ENCODE data around the gene CUBN.

CUBN gene

DNA sequence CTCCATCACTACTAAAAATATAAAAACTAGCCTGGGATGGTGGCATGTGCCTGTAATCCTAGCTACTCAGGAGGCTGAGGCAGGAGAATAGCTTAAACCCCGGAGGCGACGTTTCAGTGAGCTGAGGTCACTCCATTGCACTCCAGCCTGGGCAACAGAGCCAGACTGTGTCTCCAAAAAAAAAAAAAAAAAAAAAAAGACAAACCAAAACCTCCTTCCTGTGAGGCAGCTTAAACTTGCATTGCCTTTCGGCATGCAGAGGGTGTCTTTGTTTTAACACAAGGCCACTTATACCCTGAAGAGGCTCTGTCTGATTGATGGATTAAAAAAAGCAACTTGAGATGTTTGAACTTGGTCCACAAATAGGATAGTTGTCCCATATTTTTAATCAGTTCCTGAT lies 184.0 kb downstream of the CUBN start:
- Histone ChIP-seq H3K9me3 (ENCODE audit: control insufficient read depth, insufficient read depth, low read depth, low read length) (no peaks in the 10 kb centered on the region), H3K4me1 (ENCODE audit: control insufficient read depth, insufficient read depth, low read length) (peaks cover 3% of the 10 kb centered on the region; the same call in 1 of the 2 replicates), H3K36me3 (ENCODE audit: control insufficient read depth in 2 of 2, insufficient read depth in 1 of 2, low read length in 2 of 2) (no peaks in the 10 kb centered on the region), H3K4me3 (ENCODE audit: low read depth, low read length) (no peak overlapping the region), H3K27ac (ENCODE audit: extremely low read depth, low read depth, low read length) (no peak overlapping the region)
- TF ChIP-seq GLI4 (tag by site-specific recombination; IDR thresholded peaks at IDR 0.05): no peak
- no peak for TF ChIP-seq ZNF157 (tag by site-specific recombination; IDR thresholded peaks at IDR 0.05)
- TF ChIP-seq ZNF571 (tag by site-specific recombination; IDR thresholded peaks at IDR 0.05): no peak
- no peak for TF ChIP-seq ZNF785 (tag by site-specific recombination; IDR thresholded peaks at IDR 0.05)
- TF ChIP-seq ZNF121 (tag by site-specific recombination; IDR thresholded peaks at IDR 0.05): no peak
- TF ChIP-seq ZNF558 (tag by site-specific recombination; IDR thresholded peaks at IDR 0.05): no peak
- no peak for TF ChIP-seq ZNF23 (tag by site-specific recombination; IDR thresholded peaks at IDR 0.05; ENCODE audit: borderline replicate concordance)
- no peak for TF ChIP-seq ZNF548 (tag by site-specific recombination; IDR thresholded peaks at IDR 0.05)
- ChIA-PET CTCF (interaction anchor here (0.8 to 1.3 kb wide), 3 partner anchors 79 to 170 kb away, joined by 3 to 4 read pairs (median 4); no protein-coding TSS in a partner anchor), POLR2A (no interaction called here)

- ChIA-PET POLR2A (no interaction called here), CTCF (interaction anchor here (0.8 to 1.3 kb wide), 3 partner anchors 80 to 170 kb away, joined by 3 to 4 read pairs (median 4); no protein-coding TSS in a partner anchor)
- H3K36me3 ChIP-seq (ENCODE audit: control insufficient read depth in 2 of 2, insufficient read depth in 1 of 2, low read length in 2 of 2): no peaks in the 10 kb centered on the region
- 0 out of 2 replicates have a peak, but pooled peaks cover 3% of the 10 kb centered on the region for H3K4me1 ChIP-seq (ENCODE audit: control insufficient read depth, insufficient read depth, low read length)
- no peak overlapping the region for H3K27ac ChIP-seq (ENCODE audit: extremely low read depth, low read depth, low read length)
- no peaks in the 10 kb centered on the region for H3K9me3 ChIP-seq (ENCODE audit: control insufficient read depth, insufficient read depth, low read depth, low read length)
- TF ChIP-seq, protein P1, sequence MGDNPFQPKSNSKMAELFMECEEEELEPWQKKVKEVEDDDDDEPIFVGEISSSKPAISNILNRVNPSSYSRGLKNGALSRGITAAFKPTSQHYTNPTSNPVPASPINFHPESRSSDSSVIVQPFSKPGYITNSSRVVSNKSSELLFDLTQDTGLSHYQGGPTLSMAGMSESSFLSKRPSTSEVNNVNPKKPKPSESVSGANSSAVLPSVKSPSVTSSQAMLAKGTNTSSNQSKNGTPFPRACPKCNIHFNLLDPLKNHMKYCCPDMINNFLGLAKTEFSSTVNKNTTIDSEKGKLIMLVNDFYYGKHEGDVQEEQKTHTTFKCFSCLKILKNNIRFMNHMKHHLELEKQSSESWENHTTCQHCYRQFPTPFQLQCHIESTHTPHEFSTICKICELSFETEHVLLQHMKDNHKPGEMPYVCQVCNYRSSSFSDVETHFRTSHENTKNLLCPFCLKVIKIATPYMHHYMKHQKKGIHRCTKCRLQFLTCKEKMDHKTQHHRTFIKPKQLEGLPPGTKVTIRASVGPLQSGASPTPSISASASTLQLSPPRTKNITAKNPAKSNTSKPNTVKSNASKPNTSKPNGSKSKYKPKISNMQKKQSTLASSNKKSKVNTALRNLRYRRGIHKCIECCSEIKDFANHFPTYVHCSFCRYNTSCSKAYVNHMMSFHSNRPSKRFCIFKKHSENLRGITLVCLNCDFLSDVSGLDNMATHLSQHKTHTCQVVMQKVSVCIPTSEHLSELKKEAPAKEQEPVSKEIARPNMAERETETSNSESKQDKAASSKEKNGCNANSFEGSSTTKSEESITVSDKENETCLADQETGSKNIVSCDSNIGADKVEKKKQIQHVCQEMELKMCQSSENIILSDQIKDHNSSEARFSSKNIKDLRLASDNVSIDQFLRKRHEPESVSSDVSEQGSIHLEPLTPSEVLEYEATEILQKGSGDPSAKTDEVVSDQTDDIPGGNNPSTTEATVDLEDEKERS (tag by site-specific recombination; IDR thresholded peaks at IDR 0.05): no peak
- no peak overlapping the region for H3K4me3 ChIP-seq (ENCODE audit: low read depth, low read length)
These were observed 184.6 kb downstream of the CUBN start for GRCh38 chr10:16944986-16945385.

DNA sequence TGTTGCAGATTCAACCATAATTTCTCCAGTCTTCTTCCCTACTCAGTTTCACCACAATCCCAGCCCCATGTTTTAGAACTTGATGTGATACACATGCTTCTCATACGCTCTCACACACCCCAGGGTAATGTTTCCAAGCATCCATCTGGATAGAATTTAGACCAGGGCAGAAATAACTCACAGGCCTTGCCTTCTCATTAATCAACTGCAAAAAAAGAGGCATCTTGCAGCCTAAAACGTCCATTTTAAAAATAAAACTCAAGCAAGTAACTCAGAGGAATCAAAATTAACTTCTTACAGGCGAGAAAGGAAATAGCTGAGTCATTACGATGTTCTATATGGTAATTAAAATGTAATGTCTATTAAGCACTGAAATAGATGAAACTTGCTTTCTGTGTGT lies 185.2 kb downstream of the CUBN start:
- Histone ChIP-seq H3K36me3 (ENCODE audit: control insufficient read depth in 2 of 2, insufficient read depth in 1 of 2, low read length in 2 of 2) (no peaks in the 10 kb centered on the region), H3K27ac (ENCODE audit: extremely low read depth, low read depth, low read length) (no peak overlapping the region), H3K9me3 (ENCODE audit: control insufficient read depth, insufficient read depth, low read depth, low read length) (no peaks in the 10 kb centered on the region), H3K4me1 (ENCODE audit: control insufficient read depth, insufficient read depth, low read length) (0 out of 2 replicates have a peak, but pooled peaks cover 3% of the 10 kb centered on the region), H3K4me3 (ENCODE audit: low read depth, low read length) (no peak overlapping the region)
- ChIA-PET POLR2A (no interaction called here), CTCF (interaction anchor here (0.9 to 1.3 kb wide), 2 partner anchors 80 to 91 kb away, joined by 4 read pairs; no protein-coding TSS in a partner anchor)
- TF ChIP-seq ZNF501 (tag by site-specific recombination; IDR thresholded peaks at IDR 0.05) (no peak), ZBTB1 (tag by site-specific recombination; IDR thresholded peaks at IDR 0.05) (no peak), ZNF707 (tag by site-specific recombination; IDR thresholded peaks at IDR 0.05) (no peak), ZFP41 (tag by site-specific recombination; IDR thresholded peaks at IDR 0.05; ENCODE audit: borderline replicate concordance) (no peak), GLI2 (tag by site-specific recombination; IDR thresholded peaks at IDR 0.05; ENCODE audit: borderline replicate concordance, low read depth) (no peak), BCL6B (tag by site-specific recombination; IDR thresholded peaks at IDR 0.05) (no peak), KLF17 (tag by site-specific recombination; IDR thresholded peaks at IDR 0.05) (no peak), ZNF10 (tag by site-specific recombination; IDR thresholded peaks at IDR 0.05) (no peak), HOXC10 (CRISPR knock-in tag; IDR thresholded peaks at IDR 0.05) (no peak), ZNF302 (tag by site-specific recombination; IDR thresholded peaks at IDR 0.05; ENCODE audit: low read depth) (no peak), PRDM4 (tag by site-specific recombination; IDR thresholded peaks at IDR 0.05) (no peak), ZNF132 (tag by site-specific recombination; IDR thresholded peaks at IDR 0.05; ENCODE audit: borderline replicate concordance) (no peak), ZNF549 (tag by site-specific recombination; IDR thresholded peaks at IDR 0.05) (no peak), ZNF292 (tag by site-specific recombination; IDR thresholded peaks at IDR 0.05; ENCODE audit: borderline replicate concordance, low read depth) (no peak), ZNF558 (tag by site-specific recombination; IDR thresholded peaks at IDR 0.05) (no peak)
